SK-N-SH treated with all-trans-retinoic acid at 6 μM for 48 hours (cell line): Measurements from ENCODE around the gene DDX46.

Experiments used
- ARNTL ChIP-seq: fragments of 450-650 bp; formaldehyde crosslinking; IDR thresholded peaks from 2 replicates; pipeline ENCODE4 v1.5.0; 2020; ENCODE audit warnings: low read depth, mild to moderate bottlenecking, moderate library complexity, borderline replicate concordance
- BACH2 ChIP-seq: fragments of 250-450 bp; sonication (Bioruptor Pico); IDR thresholded peaks from 2 replicates; pipeline ENCODE4 v1.9.0; 2021; ENCODE audit warnings: mild to moderate bottlenecking, borderline replicate concordance
- RARB ChIP-seq: fragments of 250-450 bp; sonication (Bioruptor Pico); IDR thresholded peaks from 2 replicates; pipeline ENCODE4 v1.8.0; 2021; ENCODE audit warnings: mild to moderate bottlenecking, moderate library complexity
- SNAI2 ChIP-seq: fragments of 250-450 bp; sonication (Bioruptor Pico); IDR thresholded peaks from 2 replicates; pipeline ENCODE4 v1.5.0; 2020; ENCODE audit warnings: mild to moderate bottlenecking, moderate library complexity
- TCF4 ChIP-seq: fragments of 250-450 bp; sonication (Bioruptor Pico); IDR thresholded peaks from 2 replicates; pipeline ENCODE4 v1.8.0; 2021; ENCODE audit warnings: mild to moderate bottlenecking, moderate library complexity, borderline replicate concordance
- ZFP3 ChIP-seq: fragments of 250-450 bp; sonication (Bioruptor Pico); IDR thresholded peaks from 2 replicates; pipeline ENCODE4 v1.5.0; 2020; ENCODE audit warnings: mild to moderate bottlenecking, moderate library complexity
- ZFP30 ChIP-seq: fragments of 450-650 bp; formaldehyde crosslinking; IDR thresholded peaks from 2 replicates; pipeline ENCODE4 v1.5.0; 2022; ENCODE audit warnings: mild to moderate bottlenecking, moderate library complexity
- ZNF565 ChIP-seq: fragments of 450-650 bp; formaldehyde crosslinking; conservative IDR thresholded peaks from 2 replicates; pipeline ENCODE4 v1.5.0; 2020; ENCODE audit warnings: low read depth, mild to moderate bottlenecking, moderate library complexity
- ZNF70 ChIP-seq: fragments of 450-650 bp; formaldehyde crosslinking; IDR thresholded peaks from 2 replicates; pipeline ENCODE4 v1.5.0; 2020; ENCODE audit warnings: mild to moderate bottlenecking, moderate library complexity
- ZNF8 ChIP-seq: fragments of 450-650 bp; formaldehyde crosslinking; IDR thresholded peaks from 2 replicates; pipeline ENCODE4 v1.5.0; 2020; ENCODE audit warnings: mild to moderate bottlenecking, moderate library complexity
- TF ChIP-seq, protein P1 (sequence below): fragments of 250-450 bp; sonication (Bioruptor Pico); IDR thresholded peaks from 2 replicates; pipeline ENCODE4 v1.8.0; 2020; ENCODE audit warnings: mild to moderate bottlenecking, moderate library complexity, borderline replicate concordance
- TF ChIP-seq, protein P2 (sequence below): fragments of 250-450 bp; sonication (Bioruptor Pico); IDR thresholded peaks from 2 replicates; pipeline ENCODE4 v1.5.1; 2021; ENCODE audit warnings: mild to moderate bottlenecking, moderate library complexity
- TF ChIP-seq, protein P3 (sequence below): fragments of 250-450 bp; sonication (Bioruptor Pico); IDR thresholded peaks from 2 replicates; pipeline ENCODE4 v1.5.1; 2020; ENCODE audit warnings: low read depth, mild to moderate bottlenecking, moderate library complexity

DNA sequence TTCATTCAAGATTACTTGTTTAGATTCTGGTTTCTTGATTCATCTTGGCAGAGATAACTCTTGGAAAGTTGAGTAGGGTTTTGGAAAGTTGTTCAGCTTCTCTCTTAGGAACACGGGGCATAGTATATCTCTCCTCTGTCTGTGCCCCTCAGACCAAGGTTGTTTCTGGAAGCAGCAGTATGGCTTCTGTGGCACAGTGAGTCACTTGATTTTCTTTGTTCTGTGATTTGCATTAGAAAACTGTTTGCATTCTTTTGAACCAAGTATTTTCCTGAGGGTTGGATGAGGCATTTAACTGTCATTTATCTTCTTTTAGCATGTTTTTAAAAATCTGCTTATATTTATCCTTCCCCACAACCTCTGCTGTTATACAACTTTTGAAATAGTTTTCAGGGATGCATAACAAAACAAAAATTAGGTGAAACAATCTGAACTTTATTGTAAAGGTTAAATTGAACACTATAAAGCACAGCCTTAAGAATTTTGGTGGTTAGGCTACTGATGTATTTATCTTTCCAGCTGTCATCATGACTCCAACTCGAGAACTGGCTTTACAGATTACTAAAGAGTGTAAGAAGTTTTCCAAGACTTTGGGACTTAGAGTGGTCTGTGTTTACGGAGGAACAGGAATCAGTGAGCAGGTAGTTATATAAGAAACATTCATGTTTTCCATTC is 26.5 kb downstream of the DDX46 start:
- no peak for TF ChIP-seq ZFP30 (CRISPR knock-in tag)
- no peak for TF ChIP-seq ZFP3 (CRISPR knock-in tag)
- TF ChIP-seq SNAI2 (CRISPR knock-in tag) = no peak
- TF ChIP-seq TCF4 (CRISPR knock-in tag) = no peak
- no peak for TF ChIP-seq RARB
- TF ChIP-seq, protein P1, sequence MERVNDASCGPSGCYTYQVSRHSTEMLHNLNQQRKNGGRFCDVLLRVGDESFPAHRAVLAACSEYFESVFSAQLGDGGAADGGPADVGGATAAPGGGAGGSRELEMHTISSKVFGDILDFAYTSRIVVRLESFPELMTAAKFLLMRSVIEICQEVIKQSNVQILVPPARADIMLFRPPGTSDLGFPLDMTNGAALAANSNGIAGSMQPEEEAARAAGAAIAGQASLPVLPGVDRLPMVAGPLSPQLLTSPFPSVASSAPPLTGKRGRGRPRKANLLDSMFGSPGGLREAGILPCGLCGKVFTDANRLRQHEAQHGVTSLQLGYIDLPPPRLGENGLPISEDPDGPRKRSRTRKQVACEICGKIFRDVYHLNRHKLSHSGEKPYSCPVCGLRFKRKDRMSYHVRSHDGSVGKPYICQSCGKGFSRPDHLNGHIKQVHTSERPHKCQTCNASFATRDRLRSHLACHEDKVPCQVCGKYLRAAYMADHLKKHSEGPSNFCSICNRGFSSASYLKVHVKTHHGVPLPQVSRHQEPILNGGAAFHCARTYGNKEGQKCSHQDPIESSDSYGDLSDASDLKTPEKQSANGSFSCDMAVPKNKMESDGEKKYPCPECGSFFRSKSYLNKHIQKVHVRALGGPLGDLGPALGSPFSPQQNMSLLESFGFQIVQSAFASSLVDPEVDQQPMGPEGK = no peak
- no peak for TF ChIP-seq ARNTL (CRISPR knock-in tag)
- TF ChIP-seq, protein P2, sequence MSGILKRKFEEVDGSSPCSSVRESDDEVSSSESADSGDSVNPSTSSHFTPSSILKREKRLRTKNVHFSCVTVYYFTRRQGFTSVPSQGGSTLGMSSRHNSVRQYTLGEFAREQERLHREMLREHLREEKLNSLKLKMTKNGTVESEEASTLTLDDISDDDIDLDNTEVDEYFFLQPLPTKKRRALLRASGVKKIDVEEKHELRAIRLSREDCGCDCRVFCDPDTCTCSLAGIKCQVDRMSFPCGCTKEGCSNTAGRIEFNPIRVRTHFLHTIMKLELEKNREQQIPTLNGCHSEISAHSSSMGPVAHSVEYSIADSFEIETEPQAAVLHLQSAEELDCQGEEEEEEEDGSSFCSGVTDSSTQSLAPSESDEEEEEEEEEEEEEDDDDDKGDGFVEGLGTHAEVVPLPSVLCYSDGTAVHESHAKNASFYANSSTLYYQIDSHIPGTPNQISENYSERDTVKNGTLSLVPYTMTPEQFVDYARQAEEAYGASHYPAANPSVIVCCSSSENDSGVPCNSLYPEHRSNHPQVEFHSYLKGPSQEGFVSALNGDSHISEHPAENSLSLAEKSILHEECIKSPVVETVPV = no peak
- no peak for TF ChIP-seq ZNF565
- TF ChIP-seq ZNF70 (CRISPR knock-in tag) = no peak
- TF ChIP-seq, protein P3, sequence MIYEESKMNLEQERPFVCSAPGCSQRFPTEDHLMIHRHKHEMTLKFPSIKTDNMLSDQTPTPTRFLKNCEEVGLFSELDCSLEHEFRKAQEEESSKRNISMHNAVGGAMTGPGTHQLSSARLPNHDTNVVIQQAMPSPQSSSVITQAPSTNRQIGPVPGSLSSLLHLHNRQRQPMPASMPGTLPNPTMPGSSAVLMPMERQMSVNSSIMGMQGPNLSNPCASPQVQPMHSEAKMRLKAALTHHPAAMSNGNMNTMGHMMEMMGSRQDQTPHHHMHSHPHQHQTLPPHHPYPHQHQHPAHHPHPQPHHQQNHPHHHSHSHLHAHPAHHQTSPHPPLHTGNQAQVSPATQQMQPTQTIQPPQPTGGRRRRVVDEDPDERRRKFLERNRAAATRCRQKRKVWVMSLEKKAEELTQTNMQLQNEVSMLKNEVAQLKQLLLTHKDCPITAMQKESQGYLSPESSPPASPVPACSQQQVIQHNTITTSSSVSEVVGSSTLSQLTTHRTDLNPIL (CRISPR knock-in tag) = no peak
- no peak for TF ChIP-seq BACH2 (CRISPR knock-in tag)
- TF ChIP-seq ZNF8 (CRISPR knock-in tag) = no peak
